GM12878 (cell line): ENCODE results near the gene DCP1B. TPM values are rescaled to one million over a fixed set of nuclear protein-coding genes. Genes with fewer than 3 reads are reported as not detected.

Experiments used
- ATF3 ChIP-seq: IDR thresholded peaks from 2 replicates; pipeline ENCODE4 v1.6.1; 2011; ENCODE audit warnings: low read depth, mild to moderate bottlenecking, low read length, moderate library complexity, borderline replicate concordance; ENCODE audit errors: extremely low read depth
- CBX3 ChIP-seq: fragments of 200-600 bp; sonication (generic); IDR thresholded peaks from 2 replicates; pipeline ENCODE4 v1.6.1; 2016; ENCODE audit warnings: low read depth, borderline replicate concordance
- GABPA ChIP-seq: IDR thresholded peaks from 2 replicates; pipeline ENCODE4 v1.6.1; 2014; ENCODE audit warnings: antibody characterized with exemption, low read depth, mild to moderate bottlenecking, inconsistent platforms
- HDAC6 ChIP-seq: fragments of 200-600 bp; sonication (generic); IDR thresholded peaks from one replicate; pipeline ENCODE4 v1.8.0; 2017; ENCODE audit warnings: antibody characterized with exemption; ENCODE audit not compliant: unreplicated experiment
- IRF4 ChIP-seq: IDR thresholded peaks from 2 replicates; pipeline ENCODE4 v1.6.1; 2011; ENCODE audit warnings: low read depth, low read length
- JUNB ChIP-seq: IDR thresholded peaks from 2 replicates; pipeline ENCODE4 v1.6.1; 2016; ENCODE audit warnings: antibody characterized with exemption, mild to moderate bottlenecking
- NFYB ChIP-seq: IDR thresholded peaks from 2 replicates; pipeline ENCODE4 v1.6.1; 2011; ENCODE audit warnings: low read depth, mild to moderate bottlenecking, low read length, improper control_type of control experiment, moderate library complexity; ENCODE audit not compliant: insufficient read depth
- SP1 ChIP-seq: IDR thresholded peaks from one replicate; pipeline ENCODE4 v1.6.1; 2011; ENCODE audit warnings: low read depth, low read length
- SREBF1 ChIP-seq: IDR thresholded peaks from 2 replicates; pipeline ENCODE4 v1.6.1; 2012; ENCODE audit warnings: mild to moderate bottlenecking, low read length
- TARDBP ChIP-seq: IDR thresholded peaks from 2 replicates; pipeline ENCODE4 v1.6.1; 2016; ENCODE audit warnings: borderline replicate concordance
- ZBTB40 ChIP-seq: fragments of 450-650 bp; IDR thresholded peaks from 2 replicates; pipeline ENCODE4 v1.6.1; 2016; ENCODE audit warnings: mild to moderate bottlenecking, moderate library complexity, borderline replicate concordance
- polyA plus RNA-seq, 11 experiments: library from polyadenylated mRNA; depleted of rRNA in 4 of 11; unstranded in 6 of 11; stranded (reverse) in 5 of 11; fragments of >200 nt; fragmentation: Nextera tagmentation in 4 of 11; fragmentation: Illumina TruSeq in 1 of 11; extraction: Ambion mirVana in 4 of 11; extraction: Trizol in 1 of 11; gene quantifications; 1 replicate in 1 of 11; 2 replicates in 10 of 11; pipeline versions ENCODE4 v1.2.1 to v1.2.3, GENCODE V29; 2011 to 2016; ENCODE audit warnings: inconsistent platforms in 2 of 11, missing spikeins in 2 of 11, low read depth in 1 of 11
- total RNA-seq, 4 experiments: library from RNA; depleted of rRNA in 3 of 4; stranded (reverse); fragments of >200 nt in 3 of 4; fragmentation: Illumina TruSeq in 1 of 4; extraction: Trizol in 1 of 4; gene quantifications; 2 replicates each; pipeline versions ENCODE4 v1.2.1 to v1.2.3, GENCODE V29; 2013 to 2021

Gene DCP1B
- total and polyA plus RNA-seq, 10 of the 15 experiments (the other 5 are each of a cell fraction or from before 2014, with no cell fraction given) = 1.3 to 23.4 (median 15.3) TPM

GRCh38 chr12:1929241-1929984 is 74.8 kb downstream of the DCP1B start (continued):
- TF ChIP-seq ZBTB40 = no peak
- no peak for TF ChIP-seq IRF4
- TF ChIP-seq SREBF1 = no peak
- no peak for TF ChIP-seq NFYB
- no peak for TF ChIP-seq JUNB
- no peak for TF ChIP-seq SP1
- TF ChIP-seq TARDBP = no peak
- no peak for TF ChIP-seq CBX3
- no peak for TF ChIP-seq GABPA
- no peak for TF ChIP-seq HDAC6
- no peak for TF ChIP-seq ATF3
- TF ChIP-seq, all 136 proteins: peak for 0
